DMS 273 (cell line): ENCODE measurements around the gene DNAJB1.
"Not testable (repeated sequence)": the region's sequence is repeated elsewhere in the genome, so short reads cannot be mapped to it uniquely, and the experiment has no call there.

Source experiments
- DNase-seq: peaks from one replicate; lab custom pipeline; 2025; ENCODE audit not compliant: unreplicated experiment; lab: John Stamatoyannopoulos, UW

Gene DNAJB1

GRCh38 chr19:14520543-14520942, 2.3 kb upstream of the DNAJB1 start:
- DNase-seq: no peak

DNA sequence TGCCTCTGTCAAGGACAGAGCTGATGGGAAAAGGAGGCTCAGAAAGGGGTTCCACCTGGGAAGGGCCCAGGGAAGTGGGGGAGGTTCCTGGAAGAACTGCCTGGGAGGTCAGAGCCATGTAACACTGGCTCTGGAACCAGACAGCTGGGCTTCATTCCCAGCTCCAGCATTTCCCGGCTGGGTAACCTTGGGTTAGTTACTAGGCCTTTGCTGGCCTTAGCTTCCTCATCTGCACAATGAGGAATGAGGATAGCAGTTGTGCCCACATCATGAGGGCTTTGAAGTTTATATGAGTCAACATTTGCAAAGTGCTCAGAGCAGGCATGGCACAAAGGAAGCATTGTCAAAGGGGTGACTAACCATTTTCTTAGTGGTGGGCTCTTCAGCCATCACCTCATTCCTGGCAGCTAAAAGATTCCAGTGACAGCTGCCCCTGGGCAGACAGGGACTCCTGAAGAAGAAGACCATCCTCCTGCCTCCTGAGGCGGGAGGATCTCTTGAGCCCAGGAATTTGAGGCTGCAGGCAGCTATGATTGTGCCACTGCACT, 1.7 kb upstream of the DNAJB1 start:
- peak; percentile 32 for DNase-seq

- DNase-seq: no peak
These were observed 1.2 kb upstream of the DNAJB1 start for GRCh38 chr19:14519245-14519859.

DNA sequence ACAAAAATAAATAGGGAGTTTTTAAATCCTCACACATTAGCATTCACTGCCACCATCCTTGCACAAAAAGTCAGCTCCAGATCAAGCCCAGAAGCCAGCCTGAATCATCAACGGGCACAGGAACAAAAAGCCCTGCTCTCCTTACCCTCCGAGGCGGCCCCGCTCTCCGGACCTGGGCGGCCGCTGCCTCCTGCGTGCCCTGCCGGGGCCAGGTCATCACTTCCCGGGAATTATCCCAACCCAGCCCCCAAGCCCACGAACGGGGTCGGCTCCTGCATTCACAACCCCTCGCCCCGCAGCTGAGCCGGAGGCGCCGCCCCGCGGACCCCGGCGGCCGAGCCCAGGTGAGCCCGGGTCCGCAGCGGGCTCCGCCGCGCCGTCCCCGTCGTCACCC, 754 bp downstream of the DNAJB1 start:
- peak; percentile 61 for DNase-seq

DNA sequence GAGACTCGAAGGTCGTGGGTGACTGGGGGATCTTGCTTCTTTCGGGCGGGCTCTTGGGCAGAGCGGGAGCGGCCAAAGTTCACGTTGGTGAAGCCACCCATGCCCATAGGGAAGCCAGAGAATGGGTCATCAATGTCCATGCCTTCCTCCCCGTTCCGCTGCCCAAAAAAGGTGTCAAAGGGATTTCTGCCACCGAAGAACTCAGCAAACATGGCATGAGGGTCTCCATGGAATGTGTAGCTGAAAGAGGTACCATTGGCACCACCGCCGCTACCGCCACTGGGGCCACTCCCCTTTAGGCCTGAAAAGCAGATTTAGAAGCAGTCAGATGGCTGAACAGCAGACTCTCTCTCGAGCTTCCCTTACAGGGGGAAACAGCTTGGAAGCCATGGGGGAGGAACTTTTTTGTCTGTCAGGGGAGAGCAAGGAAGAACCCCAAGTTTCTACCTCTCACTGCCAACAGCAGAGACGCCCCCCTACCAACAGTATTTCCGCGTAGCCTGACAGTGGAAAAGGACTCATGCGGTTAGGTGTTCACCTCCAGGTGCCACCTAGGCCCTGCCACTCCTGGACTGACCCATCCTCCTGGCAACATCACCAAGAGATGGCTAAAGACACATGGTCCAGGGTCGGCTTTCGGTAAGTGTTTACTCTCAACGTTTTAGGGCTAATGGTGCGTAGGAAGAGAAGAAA, 1.3 kb downstream of the DNAJB1 start:
- DNase-seq: no peak

GRCh38 chr19:14516048-14516534, 2.1 kb downstream of the DNAJB1 start:
- DNase-seq: no peak

GRCh38 chr19:14515501-14516047, 2.6 kb downstream of the DNAJB1 start:
- no peak for DNase-seq

GRCh38 chr19:14514215-14514863, 3.9 kb downstream of the DNAJB1 start:
- no peak for DNase-seq

- no peak for DNase-seq
These were observed 5.7 kb downstream of the DNAJB1 start for GRCh38 chr19:14512406-14512961.

GRCh38 chr19:14511229-14511593, 7.0 kb downstream of the DNAJB1 start:
- DNase-seq: no peak

DNA sequence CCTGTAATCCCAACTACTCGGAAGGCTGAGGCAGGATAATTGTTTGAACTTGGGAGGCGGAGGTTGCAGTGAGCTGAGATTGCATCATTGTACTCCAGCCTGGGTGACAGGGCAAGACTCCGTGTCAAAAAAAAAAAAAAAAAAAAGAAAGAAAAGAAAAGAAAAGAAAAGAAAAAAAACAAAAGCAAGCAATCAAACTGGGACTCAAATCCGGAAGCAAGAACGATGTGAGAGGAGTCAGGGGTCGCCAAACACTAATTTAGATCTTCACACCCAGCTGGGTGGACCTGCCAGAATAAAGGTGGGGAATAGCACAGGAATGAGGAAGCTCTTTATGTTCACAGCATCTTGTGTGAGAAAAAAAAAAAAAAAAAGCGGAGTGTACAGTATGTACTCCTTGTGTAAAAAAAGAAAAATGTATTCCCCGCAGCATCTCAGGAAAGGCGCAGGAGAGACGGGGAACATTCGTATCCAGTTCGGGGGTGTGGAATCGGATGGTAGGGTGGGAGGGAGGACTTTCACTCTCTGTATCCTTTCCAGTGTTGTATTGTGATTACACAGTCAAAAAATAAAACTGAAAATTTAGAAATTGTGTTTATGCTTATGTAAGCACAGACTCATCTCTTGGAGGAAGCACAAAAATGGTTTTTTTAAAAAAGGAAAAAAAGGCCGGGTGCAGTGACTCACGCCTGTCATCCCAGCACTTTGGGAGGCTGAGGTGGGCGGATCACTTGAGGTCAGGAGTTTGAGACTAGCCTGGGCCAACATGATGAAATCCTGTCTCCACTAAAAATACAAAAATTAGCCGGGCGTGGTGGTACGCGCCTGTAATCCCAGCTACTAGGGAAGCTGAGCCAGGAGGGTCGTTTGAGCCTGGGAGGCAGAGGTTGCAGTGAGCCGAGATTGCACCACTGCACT, 7.6 kb downstream of the DNAJB1 start:
- no peak for DNase-seq

DNA sequence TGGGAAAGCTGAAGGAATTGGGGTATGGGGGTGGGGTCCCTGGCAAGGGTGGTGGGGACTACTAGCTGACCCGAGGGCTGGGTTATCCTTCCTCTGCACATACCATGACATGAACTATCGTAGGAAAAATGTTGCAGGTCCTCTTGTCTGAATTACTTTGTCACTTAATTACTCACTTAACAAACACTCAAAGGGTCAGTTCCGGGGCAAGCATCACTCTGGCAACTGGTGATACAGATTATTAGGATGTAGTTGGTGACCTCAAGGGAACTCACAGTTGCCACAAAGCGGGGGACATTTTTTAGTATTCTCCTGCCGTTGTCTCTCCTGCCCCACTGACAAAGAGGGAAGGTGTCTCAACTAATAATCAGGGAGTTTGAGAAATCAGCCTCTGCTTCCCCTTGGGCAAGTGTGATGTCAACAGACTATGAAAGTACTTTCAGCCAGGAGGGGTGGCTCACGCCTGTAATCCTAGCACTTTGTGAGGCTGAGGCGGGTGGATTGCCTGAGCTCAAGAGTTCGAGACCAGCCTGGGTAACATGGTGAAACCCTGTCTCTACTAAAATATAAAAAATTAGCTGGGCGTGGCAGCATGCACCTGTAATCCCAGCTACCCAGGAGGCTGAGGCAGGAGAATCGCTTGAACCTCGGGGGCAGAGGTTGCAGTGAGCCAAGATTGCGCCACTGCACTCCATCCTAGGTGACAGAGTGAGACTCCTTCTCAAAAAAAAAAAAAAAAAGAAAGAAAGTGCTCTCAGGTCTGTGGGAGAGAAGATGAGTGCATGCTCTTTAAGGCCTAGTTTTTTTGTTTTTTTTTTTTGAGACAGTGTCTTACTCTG, 10.3 kb downstream of the DNAJB1 start:
- no peak for DNase-seq

GRCh38 chr19:14505488-14506239, 12.5 kb downstream of the DNAJB1 start:
- DNase-seq: peak; percentile 77

DNA sequence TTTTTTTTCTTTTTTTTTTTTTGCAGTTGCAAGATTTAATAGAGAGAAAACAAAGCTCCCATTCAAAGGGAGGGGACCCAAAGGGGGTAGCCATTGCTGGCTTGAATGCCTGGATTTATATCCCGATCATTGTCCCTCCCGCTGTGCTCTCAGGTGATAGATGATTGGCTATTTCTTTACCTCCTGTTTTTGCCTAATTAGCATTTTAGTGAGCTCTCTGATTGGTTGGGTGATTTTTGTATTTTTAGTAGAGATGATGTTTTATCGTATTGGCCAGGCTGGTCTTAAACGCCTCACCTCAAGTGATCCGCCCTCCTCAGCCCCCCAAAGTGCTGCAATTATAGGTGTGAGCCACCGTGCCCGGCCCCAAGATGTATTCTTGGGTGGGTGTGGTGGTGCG, 13.6 kb downstream of the DNAJB1 start:
- not testable (repeated sequence) for DNase-seq

GRCh38 chr19:14503285-14503684, 14.9 kb downstream of the DNAJB1 start:
- DNase-seq: no peak

DNA sequence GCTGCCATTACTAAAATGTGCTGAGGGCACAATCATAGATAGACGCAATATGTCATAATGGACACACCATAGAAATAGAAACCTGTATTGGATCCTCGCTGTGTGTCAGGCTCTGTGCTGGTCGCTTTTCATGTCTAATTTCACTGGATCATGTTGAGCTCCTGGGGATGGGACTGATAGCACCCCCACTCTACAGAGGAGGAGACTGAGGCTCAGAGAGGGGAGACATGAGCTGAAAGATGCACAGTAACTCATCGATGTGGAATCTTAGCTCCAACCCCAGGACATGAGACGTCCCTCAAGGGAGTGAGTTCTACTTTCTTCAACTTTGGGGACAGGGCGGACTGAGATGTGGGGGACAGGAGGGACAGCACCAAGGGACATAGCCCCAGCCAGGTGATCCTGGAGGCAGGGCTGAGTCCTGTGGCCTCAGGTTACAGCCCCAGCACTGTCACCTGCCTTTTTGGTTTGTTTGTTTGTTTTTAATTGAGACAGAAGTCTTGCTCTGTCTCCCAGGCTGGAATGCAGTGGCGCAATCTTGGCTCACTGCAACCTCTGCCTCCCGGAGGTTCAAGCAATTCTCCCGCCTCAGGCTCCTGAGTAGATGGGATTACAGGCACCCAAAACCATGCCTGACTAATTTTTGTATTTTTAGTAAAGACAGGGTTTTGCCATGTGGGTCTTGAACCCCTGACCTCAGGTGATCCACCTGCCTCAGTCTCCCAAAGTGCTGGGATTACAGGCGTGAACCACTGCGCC, 15.7 kb downstream of the DNAJB1 start:
- DNase-seq: no peak

- DNase-seq: peak; percentile 47
These were observed 20.8 kb downstream of the DNAJB1 start for GRCh38 chr19:14497228-14497921.
